ENCODE results near the gene CDKN2B-AS1.
A peak's percentile ranks its signal among the peaks of the same experiment; 100 is the strongest.

CDKN2B-AS1 gene

GRCh38 chr9:21996438-21996837 is 1.8 kb downstream of the CDKN2B-AS1 start:
- Histone ChIP-seq H3K36me3 (ENCODE audit: insufficient read depth, low read length) (no peaks in the 10 kb centered on the region), H3K27me3 (ENCODE audit: insufficient read depth, low read length) (peaks cover 98% of the 10 kb centered on the region), H3K9ac (ENCODE audit: low read depth, low read length) (no peak overlapping the region), H3K4me1 (ENCODE audit: insufficient read depth, low read length) (peaks cover 22% of the 10 kb centered on the region), H3K9me3 (ENCODE audit: insufficient read depth, low read depth, low read length) (no peaks in the 10 kb centered on the region), H3K27ac (ENCODE audit: low read depth, low read length) (no peak overlapping the region), H3K4me3 (ENCODE audit: low read length) (peak overlapping the region; percentile 69)
- WGBS = 11% methylated on average over 6 of the region's 9 CpGs

GRCh38 chr9:21996858-21997257 is 2.3 kb downstream of the CDKN2B-AS1 start:
- Histone ChIP-seq H3K9me3 (ENCODE audit: insufficient read depth, low read depth, low read length) (no peaks in the 10 kb centered on the region), H3K4me3 (ENCODE audit: low read length) (peak overlapping the region; percentile 69; the same call in 1 of the 2 replicates), H3K27me3 (ENCODE audit: insufficient read depth, low read length) (peaks cover 98% of the 10 kb centered on the region), H3K36me3 (ENCODE audit: insufficient read depth, low read length) (no peaks in the 10 kb centered on the region), H3K27ac (ENCODE audit: low read depth, low read length) (no peak overlapping the region), H3K4me1 (ENCODE audit: insufficient read depth, low read length) (peaks cover 22% of the 10 kb centered on the region), H3K9ac (ENCODE audit: low read depth, low read length) (no peak overlapping the region)
- WGBS = 74% methylated on average over 3 of the region's 5 CpGs

GRCh38 chr9:21997480-21997879 is 2.9 kb downstream of the CDKN2B-AS1 start:
- no peaks in the 10 kb centered on the region for H3K36me3 ChIP-seq (ENCODE audit: insufficient read depth, low read length)
- H3K4me3 ChIP-seq (ENCODE audit: low read length) = no peak overlapping the region
- no peak overlapping the region for H3K27ac ChIP-seq (ENCODE audit: low read depth, low read length)
- H3K9me3 ChIP-seq (ENCODE audit: insufficient read depth, low read depth, low read length) = no peaks in the 10 kb centered on the region
- H3K27me3 ChIP-seq (ENCODE audit: insufficient read depth, low read length) = peaks cover 98% of the 10 kb centered on the region
- WGBS = 100% methylated on average over 1 of the region's 1 CpG
- H3K4me1 ChIP-seq (ENCODE audit: insufficient read depth, low read length) = peaks cover 22% of the 10 kb centered on the region
- no peak overlapping the region for H3K9ac ChIP-seq (ENCODE audit: low read depth, low read length)

GRCh38 chr9:21998026-21998425 is 3.4 kb downstream of the CDKN2B-AS1 start:
- H3K36me3 ChIP-seq (ENCODE audit: insufficient read depth, low read length) = no peaks in the 10 kb centered on the region
- H3K4me1 ChIP-seq (ENCODE audit: insufficient read depth, low read length) = peaks cover 20% of the 10 kb centered on the region
- H3K27ac ChIP-seq (ENCODE audit: low read depth, low read length) = no peak overlapping the region
- peaks cover 98% of the 10 kb centered on the region for H3K27me3 ChIP-seq (ENCODE audit: insufficient read depth, low read length)
- H3K9me3 ChIP-seq (ENCODE audit: insufficient read depth, low read depth, low read length) = no peaks in the 10 kb centered on the region
- no peak overlapping the region for H3K4me3 ChIP-seq (ENCODE audit: low read length)
- H3K9ac ChIP-seq (ENCODE audit: low read depth, low read length) = no peak overlapping the region
- WGBS = 78% methylated on average over 1 of the region's 2 CpGs

- no peak overlapping the region for H3K27ac ChIP-seq (ENCODE audit: low read depth, low read length)
- no peaks in the 10 kb centered on the region for H3K36me3 ChIP-seq (ENCODE audit: insufficient read depth, low read length)
- 86% methylated on average over 1 of the region's 1 CpG for WGBS
- peaks cover 100% of the 10 kb centered on the region for H3K27me3 ChIP-seq (ENCODE audit: insufficient read depth, low read length)
- no peak overlapping the region for H3K9ac ChIP-seq (ENCODE audit: low read depth, low read length)
- H3K9me3 ChIP-seq (ENCODE audit: insufficient read depth, low read depth, low read length) = no peaks in the 10 kb centered on the region
- H3K4me3 ChIP-seq (ENCODE audit: low read length) = no peak overlapping the region
- peaks cover 15% of the 10 kb centered on the region for H3K4me1 ChIP-seq (ENCODE audit: insufficient read depth, low read length)
These were observed 7.4 kb downstream of the CDKN2B-AS1 start for GRCh38 chr9:22002038-22002437.

- Histone ChIP-seq H3K9ac (ENCODE audit: low read depth, low read length) (no peak overlapping the region), H3K4me1 (ENCODE audit: insufficient read depth, low read length) (peaks cover 13% of the 10 kb centered on the region; the same call in 1 of the 2 replicates)
- 3% methylated on average over 23 of the region's 25 CpGs for WGBS
These were observed 10.6 kb downstream of the CDKN2B-AS1 start for GRCh38 chr9:22005021-22005701.

GRCh38 chr9:22005702-22006606 is 11.4 kb downstream of the CDKN2B-AS1 start:
- Histone ChIP-seq H3K4me3 (ENCODE audit: low read length) (peak overlapping the region; percentile 35), H3K27me3 (ENCODE audit: insufficient read depth, low read length) (peaks cover 95% of the 10 kb centered on the region), H3K9ac (ENCODE audit: low read depth, low read length) (no peak overlapping the region), H3K36me3 (ENCODE audit: insufficient read depth, low read length) (no peaks in the 10 kb centered on the region), H3K4me1 (ENCODE audit: insufficient read depth, low read length) (peaks cover 13% of the 10 kb centered on the region; the same call in 1 of the 2 replicates), H3K27ac (ENCODE audit: low read depth, low read length) (no peak overlapping the region), H3K9me3 (ENCODE audit: insufficient read depth, low read depth, low read length) (no peaks in the 10 kb centered on the region)
- WGBS = 2% methylated on average over 44 of the region's 44 CpGs

More at GRCh38 chr9:22005021-22005701, 10.6 kb downstream of the CDKN2B-AS1 start:
- no peaks in the 10 kb centered on the region for H3K36me3 ChIP-seq (ENCODE audit: insufficient read depth, low read length)
- H3K4me3 ChIP-seq (ENCODE audit: low read length) = peak overlapping the region; percentile 35
- H3K9me3 ChIP-seq (ENCODE audit: insufficient read depth, low read depth, low read length) = no peaks in the 10 kb centered on the region
- peaks cover 95% of the 10 kb centered on the region for H3K27me3 ChIP-seq (ENCODE audit: insufficient read depth, low read length)
- H3K27ac ChIP-seq (ENCODE audit: low read depth, low read length) = no peak overlapping the region

- peaks cover 87% of the 10 kb centered on the region for H3K27me3 ChIP-seq (ENCODE audit: insufficient read depth, low read length)
- 5% methylated on average over 8 of the region's 8 CpGs for WGBS
- H3K9ac ChIP-seq (ENCODE audit: low read depth, low read length) = no peak overlapping the region
- peak overlapping the region; percentile 74 for H3K4me3 ChIP-seq (ENCODE audit: low read length)
- no peaks in the 10 kb centered on the region for H3K36me3 ChIP-seq (ENCODE audit: insufficient read depth, low read length)
- peaks cover 13% of the 10 kb centered on the region; the same call in 1 of the 2 replicates for H3K4me1 ChIP-seq (ENCODE audit: insufficient read depth, low read length)
- no peak overlapping the region for H3K27ac ChIP-seq (ENCODE audit: low read depth, low read length)
- no peaks in the 10 kb centered on the region for H3K9me3 ChIP-seq (ENCODE audit: insufficient read depth, low read depth, low read length)
These were observed 13.8 kb downstream of the CDKN2B-AS1 start for GRCh38 chr9:22008384-22008716.

GRCh38 chr9:22008717-22009505 is 14.3 kb downstream of the CDKN2B-AS1 start, which contains the start of gene CDKN2B:
TSS of gene CDKN2B (minus strand) at chr9:22009305. CDS start at chr9:22008953, 352 bp downstream.
- H3K4me1 ChIP-seq (ENCODE audit: insufficient read depth, low read length) = peaks cover 13% of the 10 kb centered on the region; the same call in 1 of the 2 replicates
- no peak within 1 kb of the TSS for H3K27ac ChIP-seq (ENCODE audit: low read depth, low read length)
- no peaks in the 10 kb centered on the region for H3K9me3 ChIP-seq (ENCODE audit: insufficient read depth, low read depth, low read length)
- peak within 1 kb of the TSS; percentile 74 for H3K4me3 ChIP-seq (ENCODE audit: low read length)
- H3K27me3 ChIP-seq (ENCODE audit: insufficient read depth, low read length) = peaks cover 82% of the 10 kb centered on the region
- WGBS = under 1% methylated on average over 86 of the region's 86 CpGs
- H3K9ac ChIP-seq (ENCODE audit: low read depth, low read length) = peak within 1 kb of the TSS; percentile 53
- no peaks in the 10 kb centered on the region for H3K36me3 ChIP-seq (ENCODE audit: insufficient read depth, low read length)

GRCh38 chr9:22009506-22009867 is 14.9 kb downstream of the CDKN2B-AS1 start:
- H3K4me3 ChIP-seq (ENCODE audit: low read length) = peak overlapping the region; percentile 74
- peaks cover 76% of the 10 kb centered on the region for H3K27me3 ChIP-seq (ENCODE audit: insufficient read depth, low read length)

More at GRCh38 chr9:22009506-22009867, 14.9 kb downstream of the CDKN2B-AS1 start:
- 11% methylated on average over 6 of the region's 6 CpGs for WGBS
- H3K36me3 ChIP-seq (ENCODE audit: insufficient read depth, low read length) = no peaks in the 10 kb centered on the region
- H3K27ac ChIP-seq (ENCODE audit: low read depth, low read length) = no peak overlapping the region
- H3K9ac ChIP-seq (ENCODE audit: low read depth, low read length) = no peak overlapping the region
- no peaks in the 10 kb centered on the region for H3K9me3 ChIP-seq (ENCODE audit: insufficient read depth, low read depth, low read length)
- H3K4me1 ChIP-seq (ENCODE audit: insufficient read depth, low read length) = peaks cover 13% of the 10 kb centered on the region; the same call in 1 of the 2 replicates
